Fibroblast of peridontal ligament (primary cell): ENCODE results near the gene ULBP3.

Experiments
- DNase-seq: peaks from one replicate; pipeline ENCODE4 v3.0.0-alpha.2; 2010; ENCODE audit errors: extremely low read depth

The ULBP3 gene

GRCh38 chr6:150068720-150069648, at the start of gene ULBP3:
Gene ULBP3, minus strand, starts transcription at chr6:150069121. Its CDS starts 55 bp downstream, at chr6:150069066.
- peak; percentile 92 for DNase-seq

- DNase-seq, result no peak
These were observed 49.7 kb upstream of the ULBP3 start for GRCh38 chr6:150118627-150119026.

- no peak for DNase-seq
These were observed 49.3 kb upstream of the ULBP3 start for GRCh38 chr6:150118203-150118602.

GRCh38 chr6:150116200-150116800, 47.4 kb upstream of the ULBP3 start:
- no peak for DNase-seq

GRCh38 chr6:150115769-150116168, 46.8 kb upstream of the ULBP3 start:
- no peak for DNase-seq

DNA sequence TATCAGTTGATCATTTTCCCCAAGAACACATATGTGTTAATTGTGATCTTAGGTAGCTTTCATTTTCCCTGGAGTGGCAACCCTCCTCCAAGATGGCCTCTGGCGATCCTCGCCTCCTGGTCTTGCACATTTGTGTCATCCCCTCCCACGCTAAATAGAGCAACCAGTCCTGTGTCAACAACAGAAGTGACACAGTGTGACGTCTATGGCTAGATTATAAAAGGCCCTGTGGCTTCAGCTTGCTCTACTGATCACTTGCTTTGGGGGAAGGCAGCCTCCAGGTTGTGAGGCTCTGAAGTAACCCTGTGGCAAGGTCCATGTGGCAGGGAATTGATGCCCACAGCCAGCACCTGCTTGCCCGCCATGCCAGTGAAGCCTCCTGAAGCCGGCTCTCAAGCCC, 43.3 kb upstream of the ULBP3 start:
- no peak for DNase-seq

DNA sequence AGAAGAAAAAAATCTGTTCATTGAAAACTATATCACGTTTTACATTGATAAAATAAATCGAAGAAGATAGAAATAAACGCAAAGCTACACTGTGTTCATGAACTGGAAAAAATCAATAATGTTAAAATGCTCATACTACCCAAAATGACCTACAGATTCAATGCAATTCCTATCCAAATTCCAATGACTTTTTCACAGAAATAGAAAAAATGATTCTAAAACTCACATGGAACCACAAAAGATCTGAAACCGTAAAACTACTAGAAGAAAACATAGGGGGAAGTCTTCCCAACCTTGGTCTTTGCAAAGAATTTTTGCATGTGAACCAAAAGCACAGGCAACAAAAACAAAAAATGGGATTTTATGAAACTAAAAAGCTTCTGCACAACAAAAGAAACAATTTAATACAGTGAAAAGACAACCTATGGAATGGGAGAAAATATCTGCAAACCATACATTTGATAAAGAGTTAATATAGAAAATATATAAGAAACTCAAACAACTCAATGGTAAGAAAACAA, 33.9 kb upstream of the ULBP3 start:
- DNase-seq, result no peak

GRCh38 chr6:150100745-150101144, 31.8 kb upstream of the ULBP3 start:
- no peak for DNase-seq

DNA sequence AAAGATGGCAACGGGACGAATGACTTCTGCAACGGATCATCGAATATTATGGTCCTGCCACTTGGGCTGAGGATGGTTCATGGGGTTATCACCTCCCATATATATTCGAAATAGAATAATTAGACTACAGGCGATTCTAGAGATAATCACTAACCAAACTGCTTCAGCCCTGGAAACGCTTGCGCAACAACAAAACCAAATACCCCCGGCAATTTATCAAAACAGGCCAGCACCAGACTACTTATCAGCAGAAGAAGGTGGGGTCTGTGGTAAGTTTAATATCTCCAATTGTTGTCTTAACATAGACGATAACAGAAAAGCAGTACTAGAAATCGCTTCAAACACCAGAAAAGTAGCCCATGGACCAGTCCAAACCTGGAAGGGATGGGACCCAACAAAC, 31.0 kb upstream of the ULBP3 start:
- no peak for DNase-seq

- DNase-seq, result no peak
These were observed 30.6 kb upstream of the ULBP3 start for GRCh38 chr6:150099546-150099945.

- no peak for DNase-seq
These were observed 29.2 kb upstream of the ULBP3 start for GRCh38 chr6:150098155-150098554.

DNA sequence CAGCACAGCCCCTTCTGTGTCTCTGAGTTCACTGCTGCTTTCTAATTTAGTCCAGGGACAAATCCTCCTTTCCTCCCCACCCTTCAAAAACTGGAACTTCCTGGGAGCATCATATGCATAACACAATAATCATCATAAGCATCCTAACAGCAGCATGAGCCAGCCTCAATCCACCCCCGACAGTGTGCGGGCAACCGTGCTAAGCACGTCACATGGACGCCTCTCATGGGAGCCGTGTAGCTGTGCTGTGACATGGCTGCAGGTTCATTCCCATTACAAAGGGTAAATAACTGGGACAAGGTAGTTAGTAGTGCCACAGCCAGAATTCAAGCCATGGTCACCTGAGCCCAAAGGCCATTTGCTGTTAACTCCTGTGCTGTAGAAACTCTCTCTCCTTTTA, 24.5 kb upstream of the ULBP3 start:
- no peak for DNase-seq

DNA sequence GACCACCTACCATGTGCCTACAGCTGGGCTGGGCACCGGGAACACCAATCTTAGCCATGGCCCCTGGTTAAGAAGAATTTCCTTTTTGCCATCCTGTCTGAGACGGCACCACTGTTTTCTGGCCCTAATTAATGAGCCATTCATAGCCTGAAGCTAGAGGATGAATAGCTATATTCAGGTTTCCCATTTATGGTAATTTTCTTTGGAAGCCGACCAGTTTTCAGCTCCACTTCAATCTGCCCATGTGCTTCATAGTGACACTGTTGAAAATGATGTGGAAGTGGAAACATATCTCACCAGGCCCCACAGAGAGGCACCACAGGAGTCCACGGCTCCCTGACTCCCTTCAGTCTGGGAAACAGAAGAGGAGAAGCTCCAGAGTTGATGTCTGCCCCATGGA, 22.6 kb upstream of the ULBP3 start:
- no peak for DNase-seq

DNA sequence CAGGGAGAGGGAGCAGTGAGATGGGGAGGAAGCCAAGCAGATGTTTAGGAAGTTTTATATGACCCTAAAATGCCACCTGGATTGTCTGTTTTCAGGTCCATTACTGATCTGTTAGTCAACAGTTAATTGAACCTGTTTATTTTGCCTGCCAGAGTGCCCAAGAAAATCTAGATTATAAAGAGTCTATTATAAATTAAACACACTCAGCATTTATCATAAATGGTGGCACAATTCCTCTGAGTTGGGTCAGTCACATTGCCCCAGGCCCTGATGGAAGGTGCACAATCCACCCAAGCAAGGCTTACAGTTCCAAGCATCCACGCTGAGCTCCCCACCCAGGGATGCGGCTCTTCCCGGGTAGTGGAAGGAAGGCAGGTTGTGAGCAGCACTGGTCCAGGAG, 21.4 kb upstream of the ULBP3 start:
- DNase-seq, result no peak

- no peak for DNase-seq
These were observed 19.7 kb upstream of the ULBP3 start for GRCh38 chr6:150088481-150089154.

DNA sequence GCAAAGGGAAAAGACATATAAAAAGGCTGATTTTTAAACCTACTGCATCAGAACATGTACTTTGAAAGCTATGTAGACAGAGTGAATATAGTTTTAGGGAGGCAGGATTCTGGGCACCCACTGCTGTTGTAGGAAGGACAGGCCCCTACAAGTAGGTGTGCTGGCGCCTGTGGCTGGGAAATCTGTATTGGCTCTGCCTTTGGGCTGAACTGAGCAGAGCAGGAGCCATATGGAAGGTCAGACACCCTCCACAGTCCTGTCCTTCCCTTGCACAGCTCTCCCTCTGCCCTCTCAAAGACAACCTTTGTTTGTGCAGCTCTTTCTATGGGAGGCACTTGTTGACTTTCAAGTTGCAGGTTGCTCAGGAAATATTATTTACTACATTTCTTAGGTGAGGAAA, 18.4 kb upstream of the ULBP3 start:
- DNase-seq, result no peak

DNA sequence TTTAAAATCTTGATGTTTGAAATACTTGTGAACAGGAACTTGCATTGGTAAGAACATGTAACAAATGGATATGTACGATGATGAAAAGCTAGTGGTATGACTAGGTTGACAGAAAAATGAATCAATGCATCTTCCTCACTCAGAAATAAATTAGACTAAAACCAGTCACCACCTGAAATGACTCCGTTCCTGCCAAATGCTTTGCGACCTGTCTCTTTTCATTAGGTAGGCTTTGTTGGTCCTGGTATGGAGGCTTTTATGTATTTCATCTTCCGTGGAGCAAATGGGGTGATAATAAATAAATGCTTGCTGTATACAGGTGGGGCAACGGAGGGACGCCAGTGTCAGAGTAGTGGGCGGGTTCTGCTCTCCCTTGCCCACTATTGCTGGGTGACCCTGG, 17.1 kb upstream of the ULBP3 start:
- DNase-seq, result no peak

DNA sequence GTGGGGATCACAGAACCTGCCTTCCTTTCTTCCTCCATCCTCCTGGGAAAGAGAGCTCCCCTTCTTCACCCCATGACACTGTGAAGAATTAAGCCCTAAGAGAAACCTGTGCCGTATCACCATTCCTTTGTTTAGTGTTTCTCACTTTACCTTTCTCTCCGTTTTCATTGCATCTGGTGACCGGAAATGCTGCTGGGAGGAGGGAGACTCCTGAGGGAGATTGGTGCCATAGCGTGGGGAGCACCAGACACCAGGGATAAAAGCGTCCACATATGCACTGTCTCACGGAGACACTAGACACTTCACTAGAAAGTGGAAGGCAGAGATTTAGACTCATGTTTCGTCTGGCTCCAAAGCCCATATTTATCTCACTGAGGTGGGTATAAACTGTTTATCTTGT, 15.5 kb upstream of the ULBP3 start:
- no peak for DNase-seq

DNA sequence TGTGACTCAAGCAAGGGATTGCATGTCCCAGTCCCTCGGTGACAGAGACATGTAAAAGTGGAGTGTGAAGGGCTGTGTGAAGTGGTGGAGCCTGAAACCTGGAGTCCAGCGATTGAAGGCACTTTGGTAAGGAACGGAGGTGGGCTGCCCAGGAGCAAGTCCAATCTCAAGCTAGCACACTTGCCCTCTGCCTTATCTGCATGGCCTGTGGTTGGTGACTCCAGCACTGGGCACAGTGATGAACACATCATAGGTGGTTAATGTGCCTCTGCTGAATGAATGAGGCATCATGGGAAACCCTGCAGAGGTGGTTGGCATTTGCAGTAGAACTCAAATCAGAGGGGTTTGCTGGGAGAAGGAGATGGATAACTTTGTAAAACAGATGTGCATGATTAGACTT, 14.9 kb upstream of the ULBP3 start:
- no peak for DNase-seq

DNA sequence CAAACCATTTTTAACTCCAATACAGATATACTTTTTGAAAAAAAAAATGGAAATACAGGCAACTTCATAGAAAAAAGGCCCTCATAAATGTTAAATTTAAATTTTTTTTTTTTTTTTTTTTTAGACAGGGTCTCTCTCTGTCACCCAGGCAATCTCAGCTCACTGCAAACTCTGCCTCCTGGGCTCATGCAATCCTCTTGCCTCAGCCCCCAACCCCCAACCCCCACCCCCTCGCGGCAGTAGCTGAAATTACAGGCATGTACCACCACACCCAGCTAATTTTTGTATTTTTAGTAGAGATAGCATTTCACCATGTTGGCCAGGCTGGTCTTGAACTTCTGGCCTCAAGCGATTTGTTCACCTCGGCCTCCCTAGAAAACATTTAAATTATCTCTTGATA, 12.8 kb upstream of the ULBP3 start:
- no peak for DNase-seq

DNA sequence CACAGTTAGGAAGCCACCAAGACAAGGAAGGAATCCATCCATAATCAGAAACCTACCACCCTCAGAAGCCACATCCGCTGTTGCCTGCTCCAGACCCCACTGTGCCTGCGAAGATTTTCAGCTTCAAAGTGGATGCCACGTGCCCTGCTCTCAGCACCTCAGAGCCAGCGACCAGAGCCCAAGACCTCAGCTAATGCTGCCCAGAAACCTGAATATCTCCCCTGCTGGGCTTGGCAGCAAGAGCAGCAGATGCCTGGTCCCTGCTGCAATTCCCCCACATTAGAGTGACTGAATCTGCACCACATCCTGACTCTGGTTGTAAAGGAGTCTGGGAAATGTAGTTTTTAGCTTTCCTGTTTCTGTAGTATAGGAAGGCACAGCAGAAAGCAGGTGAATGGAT, 10.7 kb upstream of the ULBP3 start:
- DNase-seq, result no peak

GRCh38 chr6:150078788-150079187, 9.9 kb upstream of the ULBP3 start:
- no peak for DNase-seq
